A549 (cell line): ENCODE data around the gene RNF123. TPM values are rescaled to one million over a fixed set of nuclear protein-coding genes. Genes with fewer than 3 reads are reported as not detected.
"Not testable (repeated sequence)": the region's sequence is repeated elsewhere in the genome, so short reads cannot be mapped to it uniquely, and the experiment has no call there.

ENCODE experiments used
- ATAC-seq, 2 experiments: fragments of 200-7000 bp in 1 of 2; fragments of >200 bp in 1 of 2; cut with Nextera tagmentation in 1 of 2; cut with Tn5 transposase in 1 of 2; 3 replicates each; pipeline versions ENCODE4 v1.8.0 to v1.9.1; 2018 to 2020; ENCODE audit warnings: mild to moderate bottlenecking in 1 of 2, moderate library complexity in 1 of 2
- CTCF ChIA-PET: fragments of 300-600 bp; sonication (Branson Sonifier 250); formaldehyde crosslinking; extraction: SDS; loops from one replicate; lab custom pipeline; 2021; ENCODE audit warnings: antibody characterized with exemption, inconsistent platforms; lab: Yijun Ruan, JAX
- POLR2A ChIA-PET: fragments of 350-600 bp; formaldehyde crosslinking; extraction: SDS; loops from one replicate; lab custom pipeline; 2021; ENCODE audit warnings: antibody characterized with exemption, inconsistent platforms; lab: Yijun Ruan, JAX
- DNase-seq, 2 experiments: peaks; one replicate each; pipeline versions ENCODE4 v3.0.0 to v3.0.0-alpha.2; 2011 to 2016; ENCODE audit warnings: low read depth in 1 of 2, low spot score in 1 of 2
- FAIRE-seq: peaks from 2 replicates; lab custom pipeline; 2011; peaks lifted over from hg19 to GRCh38; lab: Jason Lieb, UNC
- H3K27ac ChIP-seq, 2 experiments: fragments of >200 bp; sonication (Bioruptor Twin); formaldehyde crosslinking; 3 replicates each; pipeline ENCODE4 v1.5.1; 2016 to 2017
- H3K4me1 ChIP-seq: fragments of >200 bp; sonication (Bioruptor Twin); formaldehyde crosslinking; 3 replicates; pipeline ENCODE4 v1.6.1; 2016
- H3K4me2 ChIP-seq: fragments of >200 bp; sonication (Bioruptor Twin); formaldehyde crosslinking; 3 replicates; pipeline ENCODE4 v1.6.1; 2016
- H3K4me3 ChIP-seq: fragments of >200 bp; sonication (Bioruptor Twin); formaldehyde crosslinking; 3 replicates; pipeline ENCODE4 v1.5.1; 2016
- H3K9me3 ChIP-seq: fragments of >200 bp; sonication (Bioruptor Twin); formaldehyde crosslinking; 3 replicates; pipeline ENCODE4 v1.6.1; 2016
- REST ChIP-seq: fragments of 200-600 bp; sonication (generic); IDR thresholded peaks from 2 replicates; pipeline ENCODE4 v1.6.1; 2016; ENCODE audit warnings: antibody characterized with exemption, mild to moderate bottlenecking, moderate library complexity
- WGBS: methylation state at CpG from one replicate; pipeline ENCODE4 v1.1.6; 2017; ENCODE audit errors: missing lambda C conversion rate; 5-methylcytosine and 5-hydroxymethylcytosine counted together
- polyA plus RNA-seq, 4 experiments: library from polyadenylated mRNA; depleted of rRNA in 3 of 4; stranded (reverse); fragments of >200 nt; fragmentation: RNase III in 1 of 4; extraction: RNeasy Plus Mini Kit Qiagen cat#74134 plus additional on column Dnase treatment in 1 of 4; gene quantifications; 2 replicates in 3 of 4; 3 replicates in 1 of 4; pipeline ENCODE4 v1.2.3, GENCODE V29; 2011 to 2017

Gene RNF123
- polyA plus RNA-seq, 2 of the 4 experiments (the other 2 are of a cell fraction), result 14.4 to 16.0 TPM

GRCh38 chr3:49685103-49685502 lies 4.3 kb upstream of the RNF123 start:
- POLR2A ChIA-PET, ATAC-seq, H3K4me1 ChIP-seq, FAIRE-seq, H3K4me3 ChIP-seq, H3K9me3 ChIP-seq, H3K27ac ChIP-seq, H3K4me2 ChIP-seq, DNase-seq, CTCF ChIA-PET: not testable (repeated sequence)
- WGBS, result 98% methylated on average over 9 of the region's 10 CpGs

GRCh38 chr3:49685846-49686245 lies 3.5 kb upstream of the RNF123 start:
- CTCF ChIA-PET, FAIRE-seq, H3K9me3 ChIP-seq, POLR2A ChIA-PET, H3K4me1 ChIP-seq, H3K27ac ChIP-seq, ATAC-seq, H3K4me3 ChIP-seq, DNase-seq, H3K4me2 ChIP-seq: not testable (repeated sequence)
- 99% methylated on average over 13 of the region's 36 CpGs for WGBS

GRCh38 chr3:49686346-49686745 lies 3.0 kb upstream of the RNF123 start:
- H3K4me1 ChIP-seq, ATAC-seq, FAIRE-seq, H3K9me3 ChIP-seq, POLR2A ChIA-PET, CTCF ChIA-PET, H3K4me2 ChIP-seq, H3K27ac ChIP-seq, DNase-seq, H3K4me3 ChIP-seq: not testable (repeated sequence)
- 87% methylated on average over 17 of the region's 29 CpGs for WGBS

GRCh38 chr3:49686769-49687423 lies 2.5 kb upstream of the RNF123 start:
- FAIRE-seq, H3K9me3 ChIP-seq, POLR2A ChIA-PET, H3K4me3 ChIP-seq, H3K4me1 ChIP-seq, CTCF ChIA-PET, DNase-seq, H3K27ac ChIP-seq: not testable (repeated sequence)
- 71% methylated on average over 27 of the region's 44 CpGs for WGBS
- H3K4me2 ChIP-seq, result 0 out of 3 replicates have a peak overlapping the region, but pooled peaks have one; percentile 6
- ATAC-seq, result peak in 1 of 2 experiments; percentile 5; a peak in 2 of 6 replicates

GRCh38 chr3:49687424-49687795 lies 1.9 kb upstream of the RNF123 start:
- POLR2A ChIA-PET, CTCF ChIA-PET, H3K27ac ChIP-seq, H3K9me3 ChIP-seq, ATAC-seq, FAIRE-seq, H3K4me1 ChIP-seq, H3K4me3 ChIP-seq, DNase-seq, H3K4me2 ChIP-seq: not testable (repeated sequence)
- 98% methylated on average over 6 of the region's 12 CpGs for WGBS

GRCh38 chr3:49688338-49689045 lies 865 bp upstream of the RNF123 start:
- CTCF ChIA-PET, result interaction anchor here (0.6 to 2.9 kb wide), 3 partner anchors 10 to 151 kb away, joined by 3 to 13 read pairs (median 3); no protein-coding TSS in a partner anchor
- POLR2A ChIA-PET, DNase-seq, H3K4me1 ChIP-seq, FAIRE-seq, H3K9me3 ChIP-seq: not testable (repeated sequence)
- Histone ChIP-seq H3K27ac (peak overlapping the region; percentile 86 to 95), H3K4me3 (peak overlapping the region; percentile 92), H3K4me2 (peak overlapping the region; percentile 81)
- WGBS, result 70% methylated on average over 4 of the region's 7 CpGs
- ATAC-seq, result peak; percentile 1 to 3; a peak in 4 of 6 replicates

GRCh38 chr3:49689908-49690624 lies 709 bp downstream of the RNF123 start:
- Histone ChIP-seq H3K4me2 (peak overlapping the region; percentile 81), H3K4me3 (peak overlapping the region; percentile 92), H3K27ac (peak overlapping the region; percentile 86 to 95)
- POLR2A ChIA-PET, H3K9me3 ChIP-seq, FAIRE-seq, DNase-seq, H3K4me1 ChIP-seq: not testable (repeated sequence)
- ATAC-seq, result peak in 1 of 2 experiments; percentile 0; a peak in 1 of 6 replicates
- CTCF ChIA-PET, result interaction anchor here (1.0 to 2.9 kb wide), 3 partner anchors 9 to 150 kb away, joined by 3 to 13 read pairs (median 4); no protein-coding TSS in a partner anchor
- WGBS, result 25% methylated on average over 5 of the region's 16 CpGs
- TF ChIP-seq REST, result peak; percentile 54; the same call in 1 of the 2 replicates

- not testable (repeated sequence) for H3K27ac ChIP-seq, FAIRE-seq, H3K9me3 ChIP-seq, ATAC-seq, H3K4me3 ChIP-seq, H3K4me1 ChIP-seq, DNase-seq
- ChIA-PET POLR2A (interaction anchor here (0.6 kb wide), 1 partner anchor 594 kb away, joined by 4 read pairs; no protein-coding TSS in a partner anchor), CTCF (interaction anchor here (2.9 kb wide), 1 partner anchor 151 kb away, joined by 13 read pairs; no protein-coding TSS in a partner anchor)
- peak overlapping the region; percentile 81 for H3K4me2 ChIP-seq
- 100% methylated on average over 2 of the region's 3 CpGs for WGBS
These were observed 1.5 kb downstream of the RNF123 start for GRCh38 chr3:49690856-49691255.

GRCh38 chr3:49691481-49691880 lies 2.1 kb downstream of the RNF123 start:
- 100% methylated on average over 3 of the region's 3 CpGs for WGBS
- not testable (repeated sequence) for H3K4me2 ChIP-seq, H3K27ac ChIP-seq, DNase-seq, H3K4me3 ChIP-seq, H3K4me1 ChIP-seq, FAIRE-seq, ATAC-seq, H3K9me3 ChIP-seq
- ChIA-PET POLR2A (interaction anchor here (0.6 kb wide), 1 partner anchor 595 kb away, joined by 4 read pairs; no protein-coding TSS in a partner anchor), CTCF (interaction anchor here (2.9 kb wide), 1 partner anchor 152 kb away, joined by 13 read pairs; no protein-coding TSS in a partner anchor)
